HG02884 (cell line): ENCODE data around the gene GDPD4.
"Not testable (repeated sequence)": the region's sequence is repeated elsewhere in the genome, so short reads cannot be mapped to it uniquely, and the experiment has no call there.

Experiments
- ATAC-seq: cut with Tn5 transposase; IDR thresholded peaks from one replicate; pipeline ENCODE4 v1.9.1; 2021; ENCODE audit warnings: mild to moderate bottlenecking, moderate library complexity; ENCODE audit not compliant: unreplicated experiment

The GDPD4 gene

GRCh38 chr11:77301510-77301909, at the start of gene GDPD4:
Gene GDPD4 (minus strand): TSS chr11:77301686. CDS start chr11:77285137, 16,549 bp downstream.
- ATAC-seq: no peak

DNA sequence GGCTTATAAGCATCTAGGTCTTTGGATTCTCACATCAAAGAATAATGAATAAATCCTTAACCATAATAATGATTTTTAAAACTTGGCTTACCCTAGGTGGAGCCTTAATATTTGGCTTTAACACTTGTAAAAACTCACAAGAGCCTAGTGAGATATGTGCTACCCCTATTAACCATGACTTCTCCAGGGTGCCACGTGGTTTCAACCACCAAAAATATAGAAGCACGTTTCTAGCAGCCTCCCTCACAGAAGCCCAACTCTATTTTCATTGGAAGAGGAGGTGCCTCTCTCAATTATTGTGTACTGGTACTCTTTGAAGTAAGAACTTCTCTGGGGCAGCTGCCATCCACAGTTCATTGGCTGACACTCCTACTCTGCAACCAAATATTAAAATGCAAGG, 46.5 kb upstream of the GDPD4 start:
- no peak for ATAC-seq

GRCh38 chr11:77346906-77347603, 45.6 kb upstream of the GDPD4 start:
- no peak for ATAC-seq

- ATAC-seq: no peak
These were observed 44.1 kb upstream of the GDPD4 start for GRCh38 chr11:77345621-77346020.

DNA sequence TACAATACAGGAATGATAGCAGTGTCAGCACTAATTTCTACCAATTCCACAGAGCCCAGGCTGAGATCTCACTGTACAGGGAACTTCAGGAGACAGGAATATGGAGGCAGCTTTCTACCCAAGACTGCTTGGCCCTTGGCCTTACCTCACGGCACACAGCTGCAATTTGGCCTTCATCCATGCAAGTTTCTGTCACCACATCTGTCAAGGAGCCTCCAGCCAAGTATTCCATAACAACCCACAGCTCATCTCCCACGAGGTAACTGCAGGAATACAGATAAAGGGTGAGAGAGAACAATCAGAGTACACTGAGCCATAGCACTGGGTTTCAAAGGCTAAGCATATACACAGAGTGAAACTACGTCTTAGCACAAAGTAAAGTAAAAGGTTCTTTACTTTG, 39.0 kb upstream of the GDPD4 start:
- no peak for ATAC-seq

GRCh38 chr11:77332259-77332658, 30.8 kb upstream of the GDPD4 start:
- no peak for ATAC-seq

DNA sequence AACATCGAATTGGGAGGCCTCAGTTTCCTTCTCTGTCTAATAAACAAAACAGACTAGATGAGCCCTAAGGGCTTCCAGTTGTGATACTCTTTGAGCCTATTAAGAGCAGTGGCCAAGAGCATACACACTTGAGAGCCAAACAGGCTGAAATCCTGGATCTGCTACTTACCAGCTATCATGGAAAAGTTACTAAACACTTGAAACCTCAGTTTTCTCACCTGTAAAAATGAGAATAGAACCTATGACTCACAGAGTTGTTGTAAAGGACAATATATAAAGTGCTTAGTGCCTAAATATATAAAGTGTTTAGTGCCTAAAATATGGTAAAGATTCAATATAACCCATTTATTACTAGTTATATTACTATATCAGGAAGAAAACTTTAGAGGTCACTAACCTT, 23.7 kb upstream of the GDPD4 start:
- ATAC-seq: no peak

GRCh38 chr11:77324508-77324907, 23.0 kb upstream of the GDPD4 start:
- no peak for ATAC-seq

DNA sequence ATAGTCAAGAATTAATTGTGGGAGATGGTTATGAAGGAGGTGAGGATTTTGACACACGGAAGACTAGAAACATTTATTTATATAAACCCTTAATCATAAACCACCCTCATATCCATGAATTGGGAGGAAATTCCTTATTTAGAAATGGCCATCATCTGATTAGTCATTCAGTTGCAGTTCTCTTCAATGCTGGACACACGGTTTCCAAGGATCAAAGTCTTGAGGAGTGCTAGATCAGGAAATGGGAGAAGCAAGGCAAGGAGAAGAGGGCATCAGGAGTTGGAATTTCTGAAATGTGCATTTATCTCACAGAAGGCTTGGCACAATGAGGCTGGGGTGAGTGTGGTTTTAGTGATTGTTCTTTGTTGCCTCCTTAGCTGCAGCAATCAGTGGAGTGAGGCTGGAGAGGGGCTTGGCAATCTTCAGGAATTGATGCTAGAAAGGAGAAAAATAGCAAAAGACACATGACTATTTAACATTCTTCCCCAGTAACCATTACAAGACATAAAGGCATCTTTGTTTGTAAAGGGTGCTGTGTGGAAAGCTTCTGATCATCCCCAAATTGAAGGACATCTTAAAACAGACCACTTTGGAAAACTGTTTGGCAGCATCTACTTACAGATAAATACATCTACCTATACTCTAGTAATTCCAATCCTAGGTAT, 21.6 kb upstream of the GDPD4 start:
- ATAC-seq: no peak

GRCh38 chr11:77322506-77322905, 21.0 kb upstream of the GDPD4 start:
- no peak for ATAC-seq

GRCh38 chr11:77320351-77320750, 18.9 kb upstream of the GDPD4 start:
- ATAC-seq: no peak

- no peak for ATAC-seq
These were observed 17.1 kb upstream of the GDPD4 start for GRCh38 chr11:77318600-77318999.

DNA sequence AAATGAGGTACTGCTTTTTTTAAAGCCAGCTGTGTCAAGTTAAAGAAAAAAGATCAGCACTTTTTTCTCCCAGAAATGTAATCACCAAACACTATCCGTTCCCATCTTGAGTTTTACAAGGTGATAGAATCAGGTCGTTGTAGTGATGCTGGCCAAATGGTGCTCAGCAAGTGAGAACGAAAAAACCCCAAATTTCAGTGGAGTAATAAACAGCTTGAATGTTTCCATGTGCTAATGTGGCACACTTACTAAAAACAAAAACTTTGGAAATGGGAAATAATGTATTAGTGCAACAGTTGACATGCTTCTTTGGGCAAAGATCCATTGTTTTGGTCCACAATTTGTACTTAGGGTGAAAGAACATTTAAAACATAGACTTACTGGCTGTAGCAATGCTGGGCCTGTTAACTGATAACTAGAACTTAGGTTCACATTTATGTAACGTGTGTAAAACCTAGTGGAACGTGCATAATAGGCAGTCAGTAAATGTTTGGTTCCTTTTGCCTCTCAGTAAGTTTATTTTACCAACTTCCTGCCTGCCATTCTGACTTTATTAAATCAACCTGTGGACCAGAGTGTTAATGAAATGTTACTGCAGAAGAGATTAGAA, 15.4 kb upstream of the GDPD4 start:
- ATAC-seq: no peak

GRCh38 chr11:77312107-77312506, 10.6 kb upstream of the GDPD4 start:
- no peak for ATAC-seq

DNA sequence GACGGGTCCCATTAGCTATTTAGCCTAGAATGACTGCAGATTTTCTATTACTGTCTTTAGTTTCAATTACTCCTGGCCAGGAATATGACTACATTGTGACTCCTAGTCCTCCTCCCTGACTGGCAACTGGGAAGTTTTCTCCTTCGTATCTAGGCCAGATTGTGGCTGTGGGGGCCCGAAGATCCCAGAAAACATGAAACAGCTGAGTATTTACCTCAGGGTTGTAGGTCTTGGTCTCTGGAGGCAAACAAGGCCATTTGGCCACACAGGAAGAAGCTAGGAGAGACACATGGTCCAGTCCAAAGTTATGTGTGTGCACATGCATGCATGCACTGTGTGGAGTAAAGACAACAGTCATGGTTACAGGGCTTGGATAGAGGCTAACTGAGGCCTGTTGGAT, 10.2 kb upstream of the GDPD4 start:
- ATAC-seq: no peak

- no peak for ATAC-seq
These were observed 9.2 kb upstream of the GDPD4 start for GRCh38 chr11:77310721-77311120.

DNA sequence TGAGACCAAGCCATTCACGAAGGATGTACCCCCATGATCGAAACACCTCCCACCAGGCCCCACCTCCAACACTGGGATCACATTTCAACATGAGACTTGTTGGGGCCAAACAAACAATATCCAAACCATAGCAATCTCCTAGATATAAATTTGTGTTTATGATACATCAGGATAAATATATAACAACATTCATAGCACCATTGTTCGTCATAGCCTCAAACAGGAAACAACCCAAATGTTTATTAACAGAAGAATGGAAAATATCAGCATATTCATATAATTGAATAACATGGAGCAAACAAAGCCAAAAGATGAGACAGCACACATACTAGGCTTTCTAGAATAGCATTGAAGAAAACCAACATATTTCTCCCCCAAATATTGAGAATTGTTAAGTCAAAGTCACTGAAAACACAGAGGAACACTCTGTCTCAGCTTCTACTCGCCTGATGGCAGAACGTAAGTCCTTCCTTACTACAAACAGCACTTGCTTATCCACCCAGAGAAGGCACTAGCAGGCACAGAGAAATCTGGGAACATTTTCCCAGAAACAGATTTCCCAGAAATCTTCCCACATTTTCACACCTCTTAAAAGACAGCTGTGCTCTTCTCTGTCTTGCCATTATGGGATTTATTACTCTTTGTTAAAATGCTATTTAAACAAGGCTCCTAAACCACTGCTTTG, 8.1 kb upstream of the GDPD4 start:
- no peak for ATAC-seq

- ATAC-seq: no peak
These were observed 7.4 kb upstream of the GDPD4 start for GRCh38 chr11:77308838-77309237.

DNA sequence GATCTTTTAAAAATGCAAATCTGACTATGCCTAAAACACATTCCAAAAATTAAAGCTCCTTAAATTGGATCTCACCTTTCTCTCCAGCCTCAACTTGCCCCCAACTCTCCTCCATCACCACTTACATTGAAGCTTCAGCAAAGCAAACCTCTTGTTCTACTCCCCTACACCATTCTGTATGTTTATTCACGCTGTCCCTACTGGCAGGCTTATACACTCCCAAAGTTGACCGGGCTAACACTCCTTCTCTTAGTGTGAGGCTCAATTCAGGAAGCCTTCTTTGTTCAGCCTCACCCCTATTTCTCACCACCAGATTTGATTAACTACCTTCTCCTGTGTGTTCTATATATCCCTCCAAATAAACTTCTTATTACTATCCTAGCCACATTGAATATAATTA, 1.8 kb upstream of the GDPD4 start:
- ATAC-seq: no peak

DNA sequence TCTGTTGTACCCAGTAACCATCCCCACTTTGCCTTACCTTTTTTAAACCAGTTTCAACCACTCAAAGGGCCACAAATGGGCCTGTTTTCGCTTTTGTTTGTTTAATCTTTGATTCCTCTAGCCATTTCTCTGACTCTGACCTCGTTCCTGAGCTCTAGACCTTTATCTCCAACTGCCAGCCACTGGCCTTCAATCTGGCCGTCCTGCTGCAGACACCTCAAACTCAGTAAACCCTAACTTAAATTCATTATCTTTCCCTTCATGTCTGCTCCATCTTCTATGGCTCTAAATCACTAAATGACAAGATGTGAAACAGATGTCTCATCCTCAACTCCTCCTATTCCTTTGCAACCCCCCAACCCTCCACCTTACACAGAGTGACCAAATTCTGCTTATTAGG, 1.3 kb upstream of the GDPD4 start:
- ATAC-seq: no peak

DNA sequence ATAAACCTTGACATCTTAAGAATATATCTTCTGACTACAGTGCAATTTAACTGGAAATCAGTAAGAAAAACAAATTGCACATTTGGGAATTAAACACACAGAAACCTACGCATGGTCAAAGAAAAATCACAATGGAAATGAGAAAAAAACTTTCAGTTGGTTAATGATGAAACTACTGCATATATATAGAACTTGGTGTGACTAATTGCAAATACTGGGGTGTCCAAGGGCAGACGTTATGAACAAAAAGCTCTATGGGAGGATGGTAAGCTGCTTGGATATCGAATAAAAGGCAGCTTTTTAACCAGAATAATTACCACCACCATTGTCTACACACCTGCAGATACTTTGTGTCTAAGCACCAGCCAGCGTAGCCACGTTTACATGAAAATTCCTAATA, 791 bp downstream of the GDPD4 start:
- no peak for ATAC-seq

- not testable (repeated sequence) for ATAC-seq
These were observed 1.5 kb downstream of the GDPD4 start for GRCh38 chr11:77300028-77300427.
